ENCODE results near the gene EDC3. TPM values are rescaled to one million over a fixed set of nuclear protein-coding genes. Genes with fewer than 3 reads are reported as not detected.

EDC3 gene
- total and polyA plus RNA-seq, 2 of the 4 experiments (the other 2 are of a cell fraction): 16.8 to 38.0 TPM

DNA sequence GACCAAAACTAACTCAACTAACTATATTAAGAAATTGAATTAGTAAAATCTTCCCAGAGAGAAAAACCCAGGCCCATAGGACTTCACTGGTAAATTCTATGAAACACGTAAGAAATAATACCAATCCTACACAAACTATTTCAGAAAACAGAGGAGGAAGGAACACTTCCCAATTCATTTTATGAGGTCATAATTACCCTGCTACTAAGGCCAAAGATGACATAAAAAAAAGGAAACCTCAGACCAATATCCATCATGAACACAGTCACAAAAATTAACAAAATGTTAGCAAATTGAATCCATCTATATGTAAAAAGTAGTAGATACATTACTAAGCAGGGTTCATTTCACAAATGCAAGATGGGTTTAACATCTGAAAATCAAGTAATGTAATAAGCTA is 3.5 kb downstream of the EDC3 start:
- peaks cover 26 to 59% of the 10 kb centered on the region in 2 experiments for H3K79me1 ChIP-seq (ENCODE audit: low read depth in 1 of 2, low read length in 2 of 2)
- no peak overlapping the region for H3K27ac ChIP-seq (ENCODE audit: insufficient read depth, low read length)
- POLR2A ChIA-PET (ENCODE audit: unreplicated experiment): no interaction called here
- no peaks in the 10 kb centered on the region for H3K9me3 ChIP-seq (ENCODE audit: control insufficient read depth, insufficient read depth, low read length)
- no peak for ATAC-seq (ENCODE audit: low read depth)
- no peak overlapping the region for H3K4me2 ChIP-seq (ENCODE audit: low read depth, low read length)
- no peak overlapping the region for H2BK20ac ChIP-seq (ENCODE audit: low read depth, low read length)
- no peak overlapping the region for H2AK9ac ChIP-seq (replicated peaks; ENCODE audit: low read depth, low read length, poor library complexity)
- no peak overlapping the region for H3K4me3 ChIP-seq (ENCODE audit: insufficient read depth, low read depth, low read length)
- no peak overlapping the region for H3K4ac ChIP-seq (ENCODE audit: low read depth, low read length)
- H4K91ac ChIP-seq (ENCODE audit: insufficient read depth, low read depth, low read length): no peak overlapping the region
- H2AK5ac ChIP-seq (ENCODE audit: low read depth, low read length): no peak overlapping the region
- peaks cover 2% of the 10 kb centered on the region; the same call in 1 of the 2 replicates for H3K36me3 ChIP-seq (ENCODE audit: control insufficient read depth, insufficient read depth, low read length)
- no peak overlapping the region for H3K14ac ChIP-seq (replicated peaks; ENCODE audit: low read depth, low read length)
- H3K9ac ChIP-seq (ENCODE audit: low read depth, low read length): no peak overlapping the region
- no peak overlapping the region for H3K56ac ChIP-seq (ENCODE audit: extremely low read depth, insufficient read depth, low read length)
- in situ Hi-C loops (cut with MboI; ENCODE audit: low sequenced_read_pairs) (no loop called here), dilution Hi-C loops (cut with HindIII; ENCODE audit: low sequenced_read_pairs, unreplicated experiment) (no loop called here), intact Hi-C loops (cut with micrococcal nuclease) (loop anchor here (10.0 kb wide), 1 partner anchor 62 kb away; no protein-coding TSS in a partner anchor)
- CTCF ChIA-PET: no interaction called here
- H3K4me1 ChIP-seq (ENCODE audit: control insufficient read depth, insufficient read depth, low read length): peaks cover 2% of the 10 kb centered on the region
- no TSS peak for BruUV-seq (replicated peaks)
- H2BK15ac ChIP-seq (ENCODE audit: low read depth, low read length): no peak overlapping the region
- H3K9me1 ChIP-seq (ENCODE audit: insufficient read depth, low read length): 0 out of 2 replicates have a peak, but pooled peaks cover 4% of the 10 kb centered on the region
- TF ChIP-seq CEBPB (IDR thresholded peaks at IDR 0.05; ENCODE audit: low read depth, low read length): no peak
- TF ChIP-seq MAFK (IDR thresholded peaks at IDR 0.05; ENCODE audit: low read depth, low read length): no peak
- TF ChIP-seq RFX5 (IDR thresholded peaks at IDR 0.05; ENCODE audit: low read depth, low read length): no peak
- no peak for TF ChIP-seq RAD21 (IDR thresholded peaks at IDR 0.05; ENCODE audit: low read length)
- TF ChIP-seq SMC3 (IDR thresholded peaks at IDR 0.05; ENCODE audit: low read depth, low read length): no peak
- TF ChIP-seq FOS (IDR thresholded peaks at IDR 0.05; ENCODE audit: low read depth, low read length): no peak
- TF ChIP-seq, protein P1, sequence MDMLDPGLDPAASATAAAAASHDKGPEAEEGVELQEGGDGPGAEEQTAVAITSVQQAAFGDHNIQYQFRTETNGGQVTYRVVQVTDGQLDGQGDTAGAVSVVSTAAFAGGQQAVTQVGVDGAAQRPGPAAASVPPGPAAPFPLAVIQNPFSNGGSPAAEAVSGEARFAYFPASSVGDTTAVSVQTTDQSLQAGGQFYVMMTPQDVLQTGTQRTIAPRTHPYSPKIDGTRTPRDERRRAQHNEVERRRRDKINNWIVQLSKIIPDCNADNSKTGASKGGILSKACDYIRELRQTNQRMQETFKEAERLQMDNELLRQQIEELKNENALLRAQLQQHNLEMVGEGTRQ (IDR thresholded peaks at IDR 0.05; ENCODE audit: low read depth, low read length): no peak
- no peak for TF ChIP-seq MXI1 (IDR thresholded peaks at IDR 0.05; ENCODE audit: borderline replicate concordance, low read depth, low read length)
- no peak for TF ChIP-seq NFE2L2 (IDR thresholded peaks at IDR 0.05; ENCODE audit: low read depth, low read length)
- no peak for TF ChIP-seq MAZ (IDR thresholded peaks at IDR 0.05; ENCODE audit: borderline replicate concordance, low read depth, low read length)
- TF ChIP-seq BHLHE40 (IDR thresholded peaks at IDR 0.05; ENCODE audit: low read depth, low read length): no peak
- no peak for TF ChIP-seq RCOR1 (IDR thresholded peaks at IDR 0.05; ENCODE audit: insufficient replicate concordance, low read length)
- TF ChIP-seq, protein P2, sequence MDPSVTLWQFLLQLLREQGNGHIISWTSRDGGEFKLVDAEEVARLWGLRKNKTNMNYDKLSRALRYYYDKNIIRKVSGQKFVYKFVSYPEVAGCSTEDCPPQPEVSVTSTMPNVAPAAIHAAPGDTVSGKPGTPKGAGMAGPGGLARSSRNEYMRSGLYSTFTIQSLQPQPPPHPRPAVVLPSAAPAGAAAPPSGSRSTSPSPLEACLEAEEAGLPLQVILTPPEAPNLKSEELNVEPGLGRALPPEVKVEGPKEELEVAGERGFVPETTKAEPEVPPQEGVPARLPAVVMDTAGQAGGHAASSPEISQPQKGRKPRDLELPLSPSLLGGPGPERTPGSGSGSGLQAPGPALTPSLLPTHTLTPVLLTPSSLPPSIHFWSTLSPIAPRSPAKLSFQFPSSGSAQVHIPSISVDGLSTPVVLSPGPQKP (IDR thresholded peaks at IDR 0.05; ENCODE audit: borderline replicate concordance, low read depth, low read length): no peak
- TF ChIP-seq CHD1 (IDR thresholded peaks at IDR 0.05; ENCODE audit: low read depth, low read length): no peak
- TF ChIP-seq, protein P3, sequence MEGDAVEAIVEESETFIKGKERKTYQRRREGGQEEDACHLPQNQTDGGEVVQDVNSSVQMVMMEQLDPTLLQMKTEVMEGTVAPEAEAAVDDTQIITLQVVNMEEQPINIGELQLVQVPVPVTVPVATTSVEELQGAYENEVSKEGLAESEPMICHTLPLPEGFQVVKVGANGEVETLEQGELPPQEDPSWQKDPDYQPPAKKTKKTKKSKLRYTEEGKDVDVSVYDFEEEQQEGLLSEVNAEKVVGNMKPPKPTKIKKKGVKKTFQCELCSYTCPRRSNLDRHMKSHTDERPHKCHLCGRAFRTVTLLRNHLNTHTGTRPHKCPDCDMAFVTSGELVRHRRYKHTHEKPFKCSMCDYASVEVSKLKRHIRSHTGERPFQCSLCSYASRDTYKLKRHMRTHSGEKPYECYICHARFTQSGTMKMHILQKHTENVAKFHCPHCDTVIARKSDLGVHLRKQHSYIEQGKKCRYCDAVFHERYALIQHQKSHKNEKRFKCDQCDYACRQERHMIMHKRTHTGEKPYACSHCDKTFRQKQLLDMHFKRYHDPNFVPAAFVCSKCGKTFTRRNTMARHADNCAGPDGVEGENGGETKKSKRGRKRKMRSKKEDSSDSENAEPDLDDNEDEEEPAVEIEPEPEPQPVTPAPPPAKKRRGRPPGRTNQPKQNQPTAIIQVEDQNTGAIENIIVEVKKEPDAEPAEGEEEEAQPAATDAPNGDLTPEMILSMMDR (conservative IDR thresholded peaks at IDR 0.05; ENCODE audit: low read depth, low read length): no peak
- no peak for TF ChIP-seq POLR2A (IDR thresholded peaks at IDR 0.05; ENCODE audit: low read depth, low read length)
- H2BK120ac ChIP-seq (ENCODE audit: low read depth, low read length): no peak overlapping the region
- no peak overlapping the region for H4K8ac ChIP-seq (ENCODE audit: low read depth in 2 of 2, low read length in 2 of 2)
- H2AFZ ChIP-seq (replicated peaks; ENCODE audit: low read length, poor library complexity): no peak overlapping the region
- H3K27me3 ChIP-seq (ENCODE audit: control insufficient read depth, insufficient read depth, low read length): no peaks in the 10 kb centered on the region
- H4K5ac ChIP-seq (ENCODE audit: low read depth, low read length): no peak overlapping the region
- no peak for DNase-seq
- H3K18ac ChIP-seq (ENCODE audit: low read depth, low read length): no peak overlapping the region
- no peak overlapping the region for H3K23ac ChIP-seq (ENCODE audit: low read depth, low read length)
- no peak overlapping the region for H2BK5ac ChIP-seq (ENCODE audit: low read depth, low read length, poor library complexity, severe bottlenecking)
- 0 out of 2 replicates have a peak, but pooled peaks cover 13% of the 10 kb centered on the region for H4K20me1 ChIP-seq (ENCODE audit: insufficient read depth, low read length)
- WGBS, 2 experiments (ENCODE audit: extremely low coverage in 2 of 2, insufficient read length in 1 of 2): no CpG with 5 or more reads among the region's 1 CpG

Data from IMR-90 (cell line).